Activated CD8-positive, alpha-beta memory T cell treated with anti-CD3 and anti-CD28 coated beads for 24 hours (primary cell): ENCODE measurements around the gene HKDC1.
"Not testable (repeated sequence)": the region's sequence is repeated elsewhere in the genome, so short reads cannot be mapped to it uniquely, and the experiment has no call there.

Source experiments
- DNase-seq: peaks from one replicate; pipeline ENCODE4 v3.0.0-alpha.2; 2020

Gene HKDC1

GRCh38 chr10:69281507-69282413, 61.6 kb downstream of the HKDC1 start:
- DNase-seq: no peak

DNA sequence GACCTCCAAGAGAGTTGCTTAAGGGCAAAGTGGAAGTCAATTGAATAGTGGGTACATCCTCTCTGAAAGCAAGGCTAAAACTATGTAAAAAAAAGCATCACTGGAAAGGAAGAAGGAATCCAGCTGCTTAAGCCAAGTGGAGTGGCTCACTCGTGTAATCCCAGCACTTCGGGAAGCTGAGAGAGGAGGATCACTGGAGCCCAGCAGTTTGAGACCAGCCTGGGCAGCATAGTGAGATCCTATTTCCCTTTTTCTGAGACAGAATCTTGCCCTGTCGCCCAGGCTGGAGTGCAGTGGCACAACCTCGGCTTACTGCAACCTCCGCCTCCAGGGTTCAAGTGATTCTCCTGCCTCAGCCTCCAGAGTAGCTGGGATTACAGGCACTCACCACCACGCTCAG, 64.3 kb downstream of the HKDC1 start:
- not testable (repeated sequence) for DNase-seq

DNA sequence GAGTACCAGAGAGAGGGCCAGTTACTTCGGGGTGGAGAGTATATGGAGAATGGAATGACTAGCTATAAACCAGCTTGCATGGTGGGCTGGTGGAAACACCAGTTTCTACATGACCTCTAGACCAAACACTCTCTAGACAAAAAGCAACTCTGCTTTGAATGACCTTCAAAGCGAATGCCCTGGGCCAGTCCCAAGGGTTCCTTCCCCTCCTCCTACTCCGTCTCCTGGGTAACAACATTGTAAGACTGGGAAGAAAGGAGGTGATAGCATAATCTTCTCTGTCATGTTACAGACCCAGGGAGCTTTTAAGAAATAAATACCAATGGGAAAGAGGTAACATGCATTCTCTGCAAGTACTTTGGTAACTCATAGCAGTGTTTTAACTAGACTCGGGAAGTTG, 65.6 kb downstream of the HKDC1 start:
- no peak for DNase-seq

GRCh38 chr10:69287181-69287580, 67.0 kb downstream of the HKDC1 start:
- no peak for DNase-seq

DNA sequence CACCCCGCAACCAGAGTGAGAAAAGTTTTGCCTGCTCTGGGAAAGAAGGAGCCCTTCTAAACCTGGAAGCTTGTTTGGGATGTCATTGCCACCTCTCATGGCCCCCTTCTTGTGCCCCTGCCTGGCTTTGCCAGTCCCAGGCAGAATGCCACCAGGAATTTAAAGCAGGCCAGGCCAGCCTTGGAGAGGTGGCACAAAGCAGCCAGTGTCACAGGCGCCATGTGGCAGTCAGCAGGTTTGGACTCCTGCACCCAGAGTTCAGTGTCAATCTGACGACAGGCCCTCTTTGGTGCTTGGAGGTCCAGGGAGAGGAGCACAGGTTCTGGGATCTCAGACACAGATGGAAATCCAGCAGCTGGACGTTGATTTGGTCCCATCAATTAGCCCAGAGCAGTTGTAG, 70.9 kb downstream of the HKDC1 start:
- DNase-seq: no peak

- no peak for DNase-seq
These were observed 72.3 kb downstream of the HKDC1 start for GRCh38 chr10:69292459-69292858.

GRCh38 chr10:69295027-69295636, 75.0 kb downstream of the HKDC1 start:
- no peak for DNase-seq

GRCh38 chr10:69303632-69304051, 83.5 kb downstream of the HKDC1 start:
- no peak for DNase-seq

DNA sequence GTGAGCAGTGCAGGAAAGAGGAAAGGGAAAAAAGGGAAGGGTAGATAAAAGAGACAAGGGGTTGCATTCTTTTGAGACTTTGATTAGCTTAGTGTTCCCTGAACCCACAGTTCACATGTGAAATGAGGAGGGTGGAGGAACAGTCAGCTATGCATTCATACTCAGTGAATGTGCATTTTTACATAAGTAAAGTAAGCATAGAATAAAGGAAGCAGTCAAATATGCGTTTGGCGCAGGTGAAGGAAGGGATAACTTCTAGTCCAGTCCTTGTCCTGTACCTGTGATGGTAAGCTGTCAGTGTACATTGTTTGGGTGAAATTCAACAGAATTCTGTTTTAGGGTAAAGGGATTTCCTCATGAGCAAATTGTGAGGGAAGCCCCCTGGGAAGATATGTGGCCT, 86.3 kb downstream of the HKDC1 start:
- DNase-seq: no peak

DNA sequence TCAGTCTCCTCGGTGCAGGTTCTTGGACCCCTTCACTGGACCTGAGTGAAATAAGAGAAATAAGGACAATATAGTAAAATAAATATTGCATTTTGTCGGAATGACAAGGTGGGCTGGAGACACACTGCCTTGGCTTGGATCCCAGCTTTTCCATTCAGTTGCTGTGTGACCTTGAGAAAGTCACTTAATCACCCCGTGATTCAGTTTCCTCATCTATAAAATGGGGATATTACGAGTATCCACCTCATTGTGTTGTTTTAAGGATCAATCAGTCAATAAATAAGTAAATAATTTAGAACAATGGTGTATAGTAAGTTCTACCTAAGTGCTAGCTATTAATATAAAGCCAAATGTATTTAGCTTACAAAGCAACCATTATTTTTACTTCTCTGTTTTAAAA, 87.3 kb downstream of the HKDC1 start:
- DNase-seq: no peak

- not testable (repeated sequence) for DNase-seq
These were observed 88.2 kb downstream of the HKDC1 start for GRCh38 chr10:69308304-69308703.

- no peak for DNase-seq
These were observed 91.2 kb downstream of the HKDC1 start for GRCh38 chr10:69311309-69311708.

- DNase-seq: no peak
These were observed 92.4 kb downstream of the HKDC1 start for GRCh38 chr10:69312528-69312927.

DNA sequence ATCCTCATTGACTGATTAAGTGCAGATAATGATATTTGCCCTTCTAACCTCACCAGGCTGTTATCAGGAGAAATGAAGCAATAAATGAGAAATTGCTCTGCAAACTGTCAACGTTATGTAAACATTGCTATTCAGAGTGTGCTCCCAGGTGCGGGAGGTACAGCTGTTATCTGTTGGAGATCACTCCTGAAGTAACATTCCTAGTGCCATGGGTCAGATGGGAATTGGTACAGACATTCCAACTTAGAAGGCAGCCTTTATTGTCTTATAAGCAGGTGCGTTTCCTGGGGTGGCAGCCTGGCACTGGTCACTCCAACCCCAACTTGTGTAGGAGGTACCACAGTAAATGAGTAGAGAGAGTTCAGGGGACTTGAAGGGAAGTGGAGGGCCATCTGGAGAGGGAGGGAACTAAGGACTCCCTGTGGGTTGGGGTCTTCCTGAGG, 95.0 kb downstream of the HKDC1 start:
- no peak for DNase-seq

GRCh38 chr10:69315610-69316312, 95.6 kb downstream of the HKDC1 start:
- no peak for DNase-seq

DNA sequence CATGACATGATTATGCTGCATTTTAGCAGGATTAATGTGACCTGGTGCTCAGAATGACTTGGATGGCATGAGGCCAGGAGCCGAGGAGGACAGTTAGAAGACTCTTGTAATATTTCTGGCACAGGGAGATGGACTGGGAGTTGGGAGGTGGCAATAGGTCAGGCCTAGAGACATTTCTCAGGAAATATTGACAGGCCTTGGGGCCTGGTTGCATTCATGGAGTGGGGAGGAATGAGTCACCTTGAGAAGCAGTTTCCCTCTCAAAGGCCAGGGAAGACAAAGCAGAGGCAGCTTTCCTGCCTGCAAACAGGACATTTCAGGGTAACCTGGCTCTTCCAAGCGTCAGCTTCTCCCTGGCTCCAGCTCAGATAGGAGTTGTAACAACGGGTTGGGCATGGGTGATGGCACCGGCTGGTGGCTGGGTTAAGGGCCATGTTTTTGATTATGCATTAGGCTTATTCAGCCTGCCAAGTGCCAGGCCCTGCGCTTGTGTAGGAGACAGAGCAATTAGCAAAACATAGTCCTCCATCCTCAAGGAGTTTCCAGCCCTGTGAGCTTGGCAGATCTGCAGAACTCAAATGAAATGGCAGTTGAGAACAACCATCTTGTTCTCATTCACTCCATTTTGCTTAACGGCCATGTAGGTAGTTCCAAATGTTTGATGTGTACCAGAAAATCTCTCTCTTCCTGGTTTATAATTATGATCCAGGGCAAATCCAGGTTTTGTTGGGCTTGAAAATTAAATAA, 96.4 kb downstream of the HKDC1 start:
- DNase-seq: no peak
